Measurements from ENCODE around the gene GIGYF2. TPM values are rescaled to one million over a fixed set of nuclear protein-coding genes. Genes with fewer than 3 reads are reported as not detected.

GIGYF2 gene
- total RNA-seq, 1 experiment from 2014 or later, result 55.3 TPM

DNA sequence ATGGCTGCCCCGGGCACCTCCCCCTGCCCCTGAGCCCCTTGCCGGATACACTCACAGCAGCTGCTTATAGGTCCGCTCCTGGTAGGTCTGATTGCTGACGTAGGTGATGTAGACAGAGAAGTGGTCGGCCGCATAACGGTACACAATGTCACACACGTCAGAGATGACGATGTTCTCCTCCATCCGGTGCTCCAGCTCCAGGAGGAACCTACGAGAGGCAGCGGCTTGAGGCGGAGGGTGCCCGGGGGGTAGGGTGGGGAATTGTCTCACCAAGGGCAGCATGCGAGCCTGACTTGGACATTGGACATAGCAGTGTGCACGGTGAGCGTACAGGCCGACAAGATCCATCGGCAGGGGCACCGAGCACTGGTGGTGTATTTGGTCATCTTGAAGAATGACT, 195.7 kb downstream of the GIGYF2 start:
- H3K79me1 ChIP-seq (ENCODE audit: insufficient read depth, low read depth, low read length, poor library complexity, severe bottlenecking), result no peaks in the 10 kb centered on the region
- Mint-ChIP-seq H3K36me3 (ENCODE audit: insufficient read depth in 1 of 3, low read depth in 3 of 3) (no peaks in the 10 kb centered on the region; a peak in 1 of 7 replicates), H3K27ac (no peak overlapping the region), H3K4me1 (peaks cover 14 to 18% of the 10 kb centered on the region in 2 experiments), H3K27me3 (ENCODE audit: low read depth) (peaks cover 50% of the 10 kb centered on the region), H3K9me3 (peaks cover 0 to 2% of the 10 kb centered on the region in 2 experiments; a peak in 2 of 5 replicates), H3K4me3 (no peak overlapping the region)
- no peaks in the 10 kb centered on the region; the same call in 1 of the 2 replicates for H3K4me1 ChIP-seq (ENCODE audit: insufficient read depth, low read length)
- no peaks in the 10 kb centered on the region for H3K23me2 ChIP-seq (ENCODE audit: insufficient read length, low read depth, low read length, poor library complexity, severe bottlenecking)
- H2BK12ac ChIP-seq (ENCODE audit: insufficient read length, low read depth, low read length), result no peak overlapping the region
- H3K9ac ChIP-seq (ENCODE audit: extremely low read depth, insufficient read length, low read length), result no peak overlapping the region
- H4K20me1 ChIP-seq (ENCODE audit: control insufficient read depth, insufficient read depth, insufficient read length), result no peaks in the 10 kb centered on the region
- H3K79me2 ChIP-seq (ENCODE audit: insufficient read depth, low read length), result no peaks in the 10 kb centered on the region
- no peak overlapping the region for H3K4me2 ChIP-seq (ENCODE audit: insufficient read depth, insufficient read length, low read length)
- TF ChIP-seq, protein P1, sequence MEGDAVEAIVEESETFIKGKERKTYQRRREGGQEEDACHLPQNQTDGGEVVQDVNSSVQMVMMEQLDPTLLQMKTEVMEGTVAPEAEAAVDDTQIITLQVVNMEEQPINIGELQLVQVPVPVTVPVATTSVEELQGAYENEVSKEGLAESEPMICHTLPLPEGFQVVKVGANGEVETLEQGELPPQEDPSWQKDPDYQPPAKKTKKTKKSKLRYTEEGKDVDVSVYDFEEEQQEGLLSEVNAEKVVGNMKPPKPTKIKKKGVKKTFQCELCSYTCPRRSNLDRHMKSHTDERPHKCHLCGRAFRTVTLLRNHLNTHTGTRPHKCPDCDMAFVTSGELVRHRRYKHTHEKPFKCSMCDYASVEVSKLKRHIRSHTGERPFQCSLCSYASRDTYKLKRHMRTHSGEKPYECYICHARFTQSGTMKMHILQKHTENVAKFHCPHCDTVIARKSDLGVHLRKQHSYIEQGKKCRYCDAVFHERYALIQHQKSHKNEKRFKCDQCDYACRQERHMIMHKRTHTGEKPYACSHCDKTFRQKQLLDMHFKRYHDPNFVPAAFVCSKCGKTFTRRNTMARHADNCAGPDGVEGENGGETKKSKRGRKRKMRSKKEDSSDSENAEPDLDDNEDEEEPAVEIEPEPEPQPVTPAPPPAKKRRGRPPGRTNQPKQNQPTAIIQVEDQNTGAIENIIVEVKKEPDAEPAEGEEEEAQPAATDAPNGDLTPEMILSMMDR (conservative IDR thresholded peaks at IDR 0.05), result no peak
- no peak for DNase-seq
- no peak overlapping the region for H3K14ac ChIP-seq (ENCODE audit: insufficient read depth, low read length)
- no peak overlapping the region for H2BK15ac ChIP-seq (ENCODE audit: low read depth, low read length)
- WGBS (ENCODE audit: extremely low coverage, insufficient read length, low lambda C conversion rate), result no CpG with 5 or more reads among the region's 20 CpGs
- no peak overlapping the region for H4K91ac ChIP-seq (ENCODE audit: insufficient read length, low read depth, low read length)
- H3K4ac ChIP-seq (ENCODE audit: low read depth, low read length), result no peak overlapping the region
- H3K56ac ChIP-seq (ENCODE audit: insufficient read length, low read depth, low read length), result no peak overlapping the region
- H3K18ac ChIP-seq (ENCODE audit: insufficient read length, low read depth, low read length), result no peak overlapping the region
- H3K9me3 ChIP-seq (ENCODE audit: control insufficient read depth, low read depth, low read length), result no peaks in the 10 kb centered on the region
- H4K8ac ChIP-seq (replicated peaks; ENCODE audit: insufficient read length, low read depth, low read length), result no peak overlapping the region
- no peak overlapping the region for H2BK20ac ChIP-seq (ENCODE audit: low read depth, low read length, poor library complexity, severe bottlenecking)
- H3K27me3 ChIP-seq (ENCODE audit: insufficient read depth, low read length), result no peaks in the 10 kb centered on the region
- no peak overlapping the region for H3T11ph ChIP-seq (ENCODE audit: low read length)
- no peak overlapping the region for H2AK5ac ChIP-seq (ENCODE audit: insufficient read length, low read length)
- H2AFZ ChIP-seq (ENCODE audit: low read length), result no peak overlapping the region
- H4K5ac ChIP-seq (ENCODE audit: insufficient read length, low read depth, low read length), result no peak overlapping the region
- no peak overlapping the region for H3K27ac ChIP-seq (ENCODE audit: insufficient read length, low read depth, low read length)
- no peak overlapping the region for H2BK5ac ChIP-seq (ENCODE audit: insufficient read length, low read length)
- no peak overlapping the region for H3K23ac ChIP-seq (ENCODE audit: insufficient read length, low read depth, low read length)
- no peak overlapping the region for H2BK120ac ChIP-seq (ENCODE audit: low read depth, low read length, poor library complexity, severe bottlenecking)

Measured in H9 (cell line).